A549 (cell line): ENCODE measurements around the gene TIAM2. TPM values are rescaled to one million over a fixed set of nuclear protein-coding genes. Genes with fewer than 3 reads are reported as not detected.

Source experiments
- ATAC-seq, 2 experiments: fragments of 200-7000 bp in 1 of 2; fragments of >200 bp in 1 of 2; cut with Nextera tagmentation in 1 of 2; cut with Tn5 transposase in 1 of 2; 3 replicates each; pipeline versions ENCODE4 v1.8.0 to v1.9.1; 2018 to 2020; ENCODE audit warnings: mild to moderate bottlenecking in 1 of 2, moderate library complexity in 1 of 2
- CTCF ChIA-PET: fragments of 300-600 bp; sonication (Branson Sonifier 250); formaldehyde crosslinking; extraction: SDS; loops from one replicate; lab custom pipeline; 2021; ENCODE audit warnings: antibody characterized with exemption, inconsistent platforms; lab: Yijun Ruan, JAX
- POLR2A ChIA-PET: fragments of 350-600 bp; formaldehyde crosslinking; extraction: SDS; loops from one replicate; lab custom pipeline; 2021; ENCODE audit warnings: antibody characterized with exemption, inconsistent platforms; lab: Yijun Ruan, JAX
- DNase-seq, 2 experiments: peaks; one replicate each; pipeline versions ENCODE4 v3.0.0 to v3.0.0-alpha.2; 2011 to 2016; ENCODE audit warnings: low read depth in 1 of 2, low spot score in 1 of 2
- FAIRE-seq: peaks from 2 replicates; lab custom pipeline; 2011; peaks lifted over from hg19 to GRCh38; lab: Jason Lieb, UNC
- H3K27ac ChIP-seq, 2 experiments: fragments of >200 bp; sonication (Bioruptor Twin); formaldehyde crosslinking; 3 replicates each; pipeline ENCODE4 v1.5.1; 2016 to 2017
- H3K4me1 ChIP-seq: fragments of >200 bp; sonication (Bioruptor Twin); formaldehyde crosslinking; 3 replicates; pipeline ENCODE4 v1.6.1; 2016
- H3K4me2 ChIP-seq: fragments of >200 bp; sonication (Bioruptor Twin); formaldehyde crosslinking; 3 replicates; pipeline ENCODE4 v1.6.1; 2016
- H3K4me3 ChIP-seq: fragments of >200 bp; sonication (Bioruptor Twin); formaldehyde crosslinking; 3 replicates; pipeline ENCODE4 v1.5.1; 2016
- H3K9me3 ChIP-seq: fragments of >200 bp; sonication (Bioruptor Twin); formaldehyde crosslinking; 3 replicates; pipeline ENCODE4 v1.6.1; 2016
- BCL3 ChIP-seq: fragments of >200 bp; sonication (Bioruptor Twin); formaldehyde crosslinking; IDR thresholded peaks from 3 replicates; pipeline ENCODE4 v1.6.1; 2016
- CBX8 ChIP-seq: fragments of 200-600 bp; sonication (generic); IDR thresholded peaks from 2 replicates; pipeline ENCODE4 v1.6.1; 2016
- ELK1 ChIP-seq: fragments of 150-350 bp; IDR thresholded peaks from 2 replicates; pipeline ENCODE4 v1.6.1; 2014; ENCODE audit warnings: low read depth, mild to moderate bottlenecking, low read length
- ESRRA ChIP-seq: fragments of 150-350 bp; IDR thresholded peaks from 2 replicates; pipeline ENCODE4 v1.6.1; 2014; ENCODE audit warnings: mild to moderate bottlenecking, low read length, borderline replicate concordance
- FOSB ChIP-seq: fragments of 250-450 bp; sonication (Bioruptor Pico); IDR thresholded peaks from 2 replicates; pipeline ENCODE4 v1.5.0; 2020; ENCODE audit warnings: mild to moderate bottlenecking, moderate library complexity
- FOSL2 ChIP-seq, 2 experiments: fragments of 450-650 bp in 1 of 2; fragments of >200 bp in 1 of 2; sonication (Bioruptor Twin) in 1 of 2; formaldehyde crosslinking; IDR thresholded peaks; 2 replicates each; pipeline versions ENCODE4 v1.5.0 to v1.6.1; 2016 to 2020; ENCODE audit warnings: mild to moderate bottlenecking in 1 of 2, moderate library complexity in 1 of 2
- JUNB ChIP-seq: fragments of >200 bp; sonication (Bioruptor Twin); formaldehyde crosslinking; IDR thresholded peaks from 2 replicates; pipeline ENCODE4 v1.6.1; 2016
- KDM1A ChIP-seq: fragments of 200-600 bp; sonication (generic); IDR thresholded peaks from 2 replicates; pipeline ENCODE4 v1.6.1; 2016; ENCODE audit warnings: low read depth, mild to moderate bottlenecking
- MAFK ChIP-seq: fragments of 450-650 bp; IDR thresholded peaks from 2 replicates; pipeline ENCODE4 v1.6.1; 2014; ENCODE audit not compliant: partially characterized antibody
- MAZ ChIP-seq: fragments of 150-350 bp; IDR thresholded peaks from 2 replicates; pipeline ENCODE4 v1.6.1; 2014; ENCODE audit warnings: antibody characterized with exemption, low read depth, low read length, borderline replicate concordance
- NFE2L2 ChIP-seq: fragments of 150-350 bp; conservative IDR thresholded peaks from 2 replicates; pipeline ENCODE4 v1.6.1; 2014; ENCODE audit warnings: low read length
- PBX3 ChIP-seq: IDR thresholded peaks from 2 replicates; pipeline ENCODE4 v1.6.1; 2012
- POLR2AphosphoS2 ChIP-seq: conservative IDR thresholded peaks from 2 replicates; pipeline ENCODE4 v1.6.1; 2012; ENCODE audit warnings: low read length, improper control_type of control experiment, inconsistent platforms
- RARB ChIP-seq: fragments of 250-450 bp; sonication (Bioruptor Pico); IDR thresholded peaks from 2 replicates; pipeline ENCODE4 v1.8.0; 2021; ENCODE audit warnings: mild to moderate bottlenecking, moderate library complexity
- REST ChIP-seq: fragments of 200-600 bp; sonication (generic); IDR thresholded peaks from 2 replicates; pipeline ENCODE4 v1.6.1; 2016; ENCODE audit warnings: antibody characterized with exemption, mild to moderate bottlenecking, moderate library complexity
- RNF2 ChIP-seq: fragments of 200-600 bp; sonication (generic); IDR thresholded peaks from 2 replicates; pipeline ENCODE4 v1.6.1; 2016; ENCODE audit warnings: low read depth, mild to moderate bottlenecking, antibody characterized with exemption, moderate library complexity, borderline replicate concordance
- TFCP2L1 ChIP-seq: fragments of 250-450 bp; sonication (Bioruptor Pico); IDR thresholded peaks from 2 replicates; pipeline ENCODE4 v1.5.0; 2021; ENCODE audit warnings: mild to moderate bottlenecking
- TP53 ChIP-seq: fragments of 250-450 bp; sonication (Bioruptor Pico); IDR thresholded peaks from 2 replicates; pipeline ENCODE4 v1.5.0; 2021; ENCODE audit warnings: mild to moderate bottlenecking, moderate library complexity
- ZNF302 ChIP-seq: fragments of 250-450 bp; sonication (Bioruptor Pico); IDR thresholded peaks from 2 replicates; pipeline ENCODE4 v1.9.0; 2021; ENCODE audit warnings: inconsistent platforms, mild to moderate bottlenecking, moderate library complexity
- WGBS: methylation state at CpG from one replicate; pipeline ENCODE4 v1.1.6; 2017; ENCODE audit errors: missing lambda C conversion rate; 5-methylcytosine and 5-hydroxymethylcytosine counted together
- polyA plus RNA-seq, 4 experiments: library from polyadenylated mRNA; depleted of rRNA in 3 of 4; stranded (reverse); fragments of >200 nt; fragmentation: RNase III in 1 of 4; extraction: RNeasy Plus Mini Kit Qiagen cat#74134 plus additional on column Dnase treatment in 1 of 4; gene quantifications; 2 replicates in 3 of 4; 3 replicates in 1 of 4; pipeline ENCODE4 v1.2.3, GENCODE V29; 2011 to 2017

TIAM2 gene
- polyA plus RNA-seq, 2 of the 4 experiments (the other 2 are of a cell fraction), result 2.5 to 3.1 TPM

- TF ChIP-seq PBX3 (no peak), FOSL2 (IDR thresholded peaks at IDR 0.05) (no peak), FOSL2 (CRISPR knock-in tag; IDR thresholded peaks at IDR 0.05) (no peak), JUNB (no peak), ESRRA (no peak), MAZ (no peak), FOSB (CRISPR knock-in tag) (no peak)
These were observed 267.5 kb downstream of the TIAM2 start for GRCh38 chr6:155262655-155263054.

GRCh38 chr6:155263373-155264063 is 268.4 kb downstream of the TIAM2 start, which contains the start of gene CLDN20:
CLDN20 (plus strand) TSS chr6:155264013; CDS start chr6:155275720, 11,707 bp downstream.
- Histone ChIP-seq H3K4me2 (no peak within 1 kb of the TSS), H3K4me1 (no peaks in the 10 kb centered on the region), H3K27ac (no peak within 1 kb of the TSS), H3K4me3 (no peak within 1 kb of the TSS), H3K9me3 (no peaks in the 10 kb centered on the region)
- no peak for ATAC-seq
- ChIA-PET CTCF (interaction anchor here (1.3 to 1.7 kb wide), 2 partner anchors 12 to 15 kb away, joined by 3 to 5 read pairs; no protein-coding TSS in a partner anchor), POLR2A (no interaction called here)
- no peak for DNase-seq
- TF ChIP-seq ZNF302 (CRISPR knock-in tag), result no peak
- no peak for TF ChIP-seq KDM1A
- TF ChIP-seq CBX8, result no peak
- TF ChIP-seq RARB (CRISPR knock-in tag), result no peak
- no peak for TF ChIP-seq BCL3
- no peak for TF ChIP-seq ELK1
- TF ChIP-seq REST, result no peak
- TF ChIP-seq NFE2L2, result no peak
- TF ChIP-seq TP53 (CRISPR knock-in tag), result no peak
- no peak for TF ChIP-seq TFCP2L1
- no peak for TF ChIP-seq RNF2
- no peak for TF ChIP-seq POLR2AphosphoS2
- no peak for TF ChIP-seq MAFK
- FAIRE-seq, result no peak
- WGBS, result 88% methylated on average over 10 of the region's 10 CpGs

More at GRCh38 chr6:155262655-155263054, 267.5 kb downstream of the TIAM2 start:
- 96% methylated on average over 4 of the region's 4 CpGs for WGBS
- CTCF ChIA-PET, result interaction anchor here (1.7 kb wide), 1 partner anchor 13 kb away, joined by 5 read pairs; no protein-coding TSS in a partner anchor
- no peak for ATAC-seq
- no peak for DNase-seq
- H3K4me1 ChIP-seq, result no peaks in the 10 kb centered on the region
- H3K4me3 ChIP-seq, result no peak overlapping the region
- no peaks in the 10 kb centered on the region for H3K9me3 ChIP-seq
- POLR2A ChIA-PET, result no interaction called here
- no peak overlapping the region for H3K4me2 ChIP-seq
- no peak for FAIRE-seq
- no peak overlapping the region for H3K27ac ChIP-seq
